BJ (cell line): ENCODE results near the gene EPB41L3. TPM values are rescaled to one million over a fixed set of nuclear protein-coding genes. Genes with fewer than 3 reads are reported as not detected.

ENCODE experiments used
- CTCF ChIA-PET: fragments of 350-600 bp; formaldehyde crosslinking; extraction: SDS; loops from one replicate; lab custom pipeline; 2021; ENCODE audit warnings: antibody characterized with exemption, inconsistent platforms; lab: Yijun Ruan, JAX
- POLR2A ChIA-PET: fragments of 300-600 bp; sonication (Branson Sonifier 250); formaldehyde crosslinking; extraction: SDS; loops from one replicate; lab custom pipeline; 2021; ENCODE audit warnings: antibody characterized with exemption; lab: Charles Lee
- DNase-seq: peaks from one replicate; pipeline ENCODE4 v3.0.0-alpha.2; 2011; ENCODE audit warnings: low read depth
- H3K27me3 ChIP-seq: 2 replicates; pipeline ENCODE4 v1.6.0; 2011; ENCODE audit warnings: low read length; ENCODE audit not compliant: control insufficient read depth, insufficient read depth
- H3K36me3 ChIP-seq: 2 replicates; pipeline ENCODE4 v1.5.1; 2011; ENCODE audit warnings: low read length; ENCODE audit not compliant: control insufficient read depth, insufficient read depth
- H3K4me3 ChIP-seq: 2 replicates; pipeline ENCODE4 v1.5.1; 2011; ENCODE audit warnings: low read depth, mild to moderate bottlenecking, control low read depth, low read length
- polyA plus RNA-seq: library from polyadenylated mRNA; depleted of rRNA; stranded (reverse); fragments of >200 nt; gene quantifications from 2 replicates; pipeline ENCODE4 v1.2.3, GENCODE V29; 2011; rRNA removed
- TF ChIP-seq, protein P1 (sequence below): IDR thresholded peaks from 2 replicates; pipeline ENCODE4 v1.5.1; 2011; ENCODE audit warnings: low read depth, mild to moderate bottlenecking, control low read depth, inconsistent platforms, low read length, moderate library complexity; ENCODE audit not compliant: insufficient read depth

The EPB41L3 gene
- polyA plus RNA-seq, 1 experiment: 4.6 TPM

DNA sequence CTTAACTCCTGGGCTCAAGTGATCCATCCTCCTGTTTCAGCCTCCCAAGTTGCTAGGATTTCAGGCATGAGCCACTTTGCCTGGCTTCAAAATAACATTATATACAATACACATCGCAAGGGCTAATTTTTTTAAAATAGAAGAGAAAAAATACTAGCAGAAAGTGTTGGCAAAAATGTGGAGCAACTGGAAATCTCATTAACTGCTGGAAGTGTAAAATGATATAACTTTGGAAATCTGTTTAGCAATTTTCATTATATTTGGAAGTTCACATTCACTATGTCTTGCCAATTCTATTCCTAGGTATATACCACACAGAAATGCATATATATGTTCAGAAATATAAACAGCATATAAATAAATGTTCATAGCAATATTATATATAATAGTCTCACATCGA is 193.2 kb downstream of the EPB41L3 start:
- TF ChIP-seq, protein P1, sequence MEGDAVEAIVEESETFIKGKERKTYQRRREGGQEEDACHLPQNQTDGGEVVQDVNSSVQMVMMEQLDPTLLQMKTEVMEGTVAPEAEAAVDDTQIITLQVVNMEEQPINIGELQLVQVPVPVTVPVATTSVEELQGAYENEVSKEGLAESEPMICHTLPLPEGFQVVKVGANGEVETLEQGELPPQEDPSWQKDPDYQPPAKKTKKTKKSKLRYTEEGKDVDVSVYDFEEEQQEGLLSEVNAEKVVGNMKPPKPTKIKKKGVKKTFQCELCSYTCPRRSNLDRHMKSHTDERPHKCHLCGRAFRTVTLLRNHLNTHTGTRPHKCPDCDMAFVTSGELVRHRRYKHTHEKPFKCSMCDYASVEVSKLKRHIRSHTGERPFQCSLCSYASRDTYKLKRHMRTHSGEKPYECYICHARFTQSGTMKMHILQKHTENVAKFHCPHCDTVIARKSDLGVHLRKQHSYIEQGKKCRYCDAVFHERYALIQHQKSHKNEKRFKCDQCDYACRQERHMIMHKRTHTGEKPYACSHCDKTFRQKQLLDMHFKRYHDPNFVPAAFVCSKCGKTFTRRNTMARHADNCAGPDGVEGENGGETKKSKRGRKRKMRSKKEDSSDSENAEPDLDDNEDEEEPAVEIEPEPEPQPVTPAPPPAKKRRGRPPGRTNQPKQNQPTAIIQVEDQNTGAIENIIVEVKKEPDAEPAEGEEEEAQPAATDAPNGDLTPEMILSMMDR: no peak
- ChIA-PET CTCF (no interaction called here), POLR2A (no interaction called here)
- no peak for DNase-seq
- Histone ChIP-seq H3K4me3 (no peak overlapping the region), H3K27me3 (no peaks in the 10 kb centered on the region), H3K36me3 (no peaks in the 10 kb centered on the region)

Other genes with a start within 250 kb of the EPB41L3 start
- 6.6 and 10.0 TPM in 2 replicates for gene ZBTB14, start 248.3 kb downstream of the EPB41L3 start, polyA plus RNA-seq